Uterine smooth muscle cell (primary cell): ENCODE results near the gene DLL3. TPM values are rescaled to one million over a fixed set of nuclear protein-coding genes. Genes with fewer than 3 reads are reported as not detected.

ENCODE experiments used
- total RNA-seq: library from RNA; depleted of rRNA; stranded (reverse); fragments of >200 nt; gene quantifications from 2 replicates; pipeline ENCODE4 v1.2.3, GENCODE V29; 2014

Gene DLL3, protein sequence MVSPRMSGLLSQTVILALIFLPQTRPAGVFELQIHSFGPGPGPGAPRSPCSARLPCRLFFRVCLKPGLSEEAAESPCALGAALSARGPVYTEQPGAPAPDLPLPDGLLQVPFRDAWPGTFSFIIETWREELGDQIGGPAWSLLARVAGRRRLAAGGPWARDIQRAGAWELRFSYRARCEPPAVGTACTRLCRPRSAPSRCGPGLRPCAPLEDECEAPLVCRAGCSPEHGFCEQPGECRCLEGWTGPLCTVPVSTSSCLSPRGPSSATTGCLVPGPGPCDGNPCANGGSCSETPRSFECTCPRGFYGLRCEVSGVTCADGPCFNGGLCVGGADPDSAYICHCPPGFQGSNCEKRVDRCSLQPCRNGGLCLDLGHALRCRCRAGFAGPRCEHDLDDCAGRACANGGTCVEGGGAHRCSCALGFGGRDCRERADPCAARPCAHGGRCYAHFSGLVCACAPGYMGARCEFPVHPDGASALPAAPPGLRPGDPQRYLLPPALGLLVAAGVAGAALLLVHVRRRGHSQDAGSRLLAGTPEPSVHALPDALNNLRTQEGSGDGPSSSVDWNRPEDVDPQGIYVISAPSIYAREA
- 0.12 and 0.55 TPM in 2 replicates for total RNA-seq

DNA sequence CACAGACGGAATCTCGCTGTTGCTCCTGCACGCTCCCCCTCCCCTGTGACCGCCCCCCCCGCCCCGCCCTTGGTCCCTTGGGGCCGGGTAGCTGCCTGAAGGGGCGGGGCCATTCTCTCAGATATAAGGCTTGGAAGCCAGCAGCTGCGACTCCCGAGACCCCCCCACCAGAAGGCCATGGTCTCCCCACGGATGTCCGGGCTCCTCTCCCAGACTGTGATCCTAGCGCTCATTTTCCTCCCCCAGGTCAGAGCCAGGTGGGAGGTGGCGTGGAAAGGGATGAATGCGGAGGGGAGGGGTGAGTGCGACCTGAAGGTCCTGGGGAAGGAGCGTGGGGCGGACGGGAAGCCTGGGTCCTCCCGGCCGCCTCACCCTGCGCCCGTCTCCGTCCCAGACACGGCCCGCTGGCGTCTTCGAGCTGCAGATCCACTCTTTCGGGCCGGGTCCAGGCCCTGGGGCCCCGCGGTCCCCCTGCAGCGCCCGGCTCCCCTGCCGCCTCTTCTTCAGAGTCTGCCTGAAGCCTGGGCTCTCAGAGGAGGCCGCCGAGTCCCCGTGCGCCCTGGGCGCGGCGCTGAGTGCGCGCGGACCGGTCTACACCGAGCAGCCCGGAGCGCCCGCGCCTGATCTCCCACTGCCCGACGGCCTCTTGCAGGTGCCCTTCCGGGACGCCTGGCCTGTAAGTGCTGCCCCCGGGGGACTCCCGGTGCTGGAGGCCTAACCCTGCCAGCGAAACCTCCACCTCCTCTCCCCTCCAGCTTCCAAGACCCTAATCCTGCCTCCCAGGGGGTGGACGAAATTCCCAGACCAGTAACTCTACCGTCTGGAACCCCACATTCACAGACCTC lies at the start of gene DLL3:
DLL3 (plus strand) TSS at position 150 of the 845 bp plus-strand sequence; CDS start at position 178, 28 bp downstream.

DNA sequence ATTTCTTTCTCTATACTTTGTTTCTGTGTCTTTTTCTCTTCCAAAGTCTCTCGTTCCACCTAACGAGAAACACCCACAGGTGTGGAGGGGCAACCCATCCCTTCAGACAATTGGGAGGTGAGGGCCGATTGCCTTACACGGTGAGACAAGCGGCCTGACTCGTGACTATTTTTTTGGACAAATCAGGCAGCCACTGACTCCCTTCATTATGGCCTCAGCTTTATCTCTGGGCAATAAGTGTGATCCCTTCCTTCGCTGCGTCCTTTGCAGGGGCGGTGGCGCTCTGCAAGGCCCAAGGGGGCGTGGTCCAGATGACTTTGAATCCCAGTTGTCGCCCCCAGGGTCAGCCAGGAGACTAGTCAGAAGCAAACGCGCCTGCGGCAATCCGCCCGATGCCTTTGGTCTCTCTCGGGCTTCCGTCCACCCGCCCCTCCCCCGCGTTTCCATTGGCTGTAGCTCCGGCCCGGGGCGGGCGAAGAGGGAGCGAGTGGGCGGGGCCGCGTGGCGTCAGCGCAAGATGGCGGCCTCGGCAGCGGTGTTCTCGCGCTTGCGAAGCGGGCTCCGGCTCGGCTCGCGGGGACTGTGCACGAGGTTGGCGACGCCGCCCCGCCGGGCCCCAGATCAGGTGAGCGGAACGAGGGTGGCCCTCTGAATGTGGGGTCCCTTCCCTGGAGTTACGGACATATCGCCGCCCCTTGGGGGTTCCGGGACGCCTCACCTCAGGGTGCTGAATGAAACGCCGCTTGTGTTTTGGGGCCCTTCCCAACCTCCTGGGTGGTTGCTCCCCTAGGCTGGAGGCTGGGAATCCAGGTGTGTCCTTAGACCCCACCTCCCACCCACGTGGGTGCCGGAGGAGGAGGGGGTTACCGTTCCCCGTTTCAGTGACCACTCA lies 18.2 kb upstream of the DLL3 start, which contains the start of gene TIMM50:
TIMM50 (plus strand) TSS at position 502 of the 892 bp plus-strand sequence; CDS start at position 518, 16 bp downstream.

DNA sequence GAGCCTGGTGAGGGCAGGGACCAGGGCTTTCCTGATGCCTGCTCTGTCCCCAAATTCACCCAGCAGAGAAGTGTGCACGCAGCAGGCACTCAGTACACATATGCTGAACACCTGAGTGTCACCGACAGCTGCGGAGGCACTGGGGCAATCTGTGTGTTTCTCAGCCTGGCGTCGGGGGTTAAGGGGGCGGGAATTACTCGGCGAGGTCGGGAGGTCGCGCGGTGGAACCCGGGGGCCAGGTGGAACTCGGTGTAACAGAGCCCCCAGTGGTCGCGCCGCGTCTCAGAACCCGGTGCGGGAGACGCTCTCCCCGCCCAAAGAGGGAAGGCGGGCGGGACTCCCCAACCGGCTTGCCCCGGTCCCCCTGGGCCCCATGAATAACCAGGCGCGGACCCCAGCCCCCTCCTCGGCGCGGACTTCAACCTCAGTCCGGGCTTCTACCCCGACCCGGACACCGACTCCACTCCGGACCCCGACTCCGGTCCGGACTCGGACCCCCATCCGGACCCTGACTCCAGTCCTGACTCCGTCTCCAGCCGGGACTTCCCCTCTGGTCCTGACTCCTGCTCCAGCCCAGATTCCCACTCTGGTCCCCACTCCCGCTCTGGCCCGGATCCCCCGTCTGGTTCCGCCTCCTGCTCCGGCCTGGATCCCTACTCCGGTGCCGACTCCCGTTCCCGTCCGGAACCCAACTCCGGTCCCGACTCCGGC lies 16.2 kb downstream of the DLL3 start, which contains the start of gene SELENOV:
SELENOV (plus strand) TSS at position 300 of the 711 bp plus-strand sequence; CDS start at position 374, 74 bp downstream.

DNA sequence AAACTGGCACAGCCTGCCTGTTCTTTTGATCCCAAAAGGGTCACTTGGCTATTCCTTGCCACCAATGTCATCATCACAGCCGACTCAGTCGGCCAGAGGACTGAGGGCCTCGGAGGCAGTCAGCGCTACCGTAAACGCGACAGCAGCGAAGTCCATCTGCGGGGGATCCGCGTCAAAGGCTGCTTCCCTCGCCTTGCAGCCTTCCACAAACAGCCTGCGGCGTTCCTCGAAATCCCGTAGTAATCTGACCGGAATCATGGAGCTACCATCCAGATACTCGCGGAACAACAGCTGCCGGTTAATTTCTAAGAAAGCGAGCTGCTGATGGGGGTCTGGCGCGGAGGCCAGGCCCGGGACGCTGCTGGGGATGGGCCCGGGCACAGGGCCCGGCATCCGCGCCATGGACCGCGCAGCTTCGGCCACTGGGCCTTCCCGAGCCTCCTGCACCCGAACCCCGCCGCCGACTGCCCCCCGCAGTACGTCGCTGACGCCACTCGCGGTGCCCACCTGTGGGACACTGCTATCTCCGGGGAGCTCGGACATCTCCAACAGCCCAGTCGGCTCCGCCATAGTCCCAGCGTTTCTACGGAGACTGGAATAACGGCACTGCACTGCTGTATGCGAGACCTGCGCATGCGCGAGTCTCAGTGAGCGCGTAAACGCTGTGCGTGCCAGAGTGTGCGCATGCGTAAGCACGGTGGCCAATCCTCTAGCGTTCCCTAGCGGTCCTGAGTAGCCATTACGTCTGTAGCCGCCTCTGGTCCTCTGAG lies 33.7 kb downstream of the DLL3 start, which contains the start of gene EID2B:
EID2B (minus strand) TSS at position 620 of the 770 bp plus-strand sequence; CDS start at position 570, 50 bp downstream.

DNA sequence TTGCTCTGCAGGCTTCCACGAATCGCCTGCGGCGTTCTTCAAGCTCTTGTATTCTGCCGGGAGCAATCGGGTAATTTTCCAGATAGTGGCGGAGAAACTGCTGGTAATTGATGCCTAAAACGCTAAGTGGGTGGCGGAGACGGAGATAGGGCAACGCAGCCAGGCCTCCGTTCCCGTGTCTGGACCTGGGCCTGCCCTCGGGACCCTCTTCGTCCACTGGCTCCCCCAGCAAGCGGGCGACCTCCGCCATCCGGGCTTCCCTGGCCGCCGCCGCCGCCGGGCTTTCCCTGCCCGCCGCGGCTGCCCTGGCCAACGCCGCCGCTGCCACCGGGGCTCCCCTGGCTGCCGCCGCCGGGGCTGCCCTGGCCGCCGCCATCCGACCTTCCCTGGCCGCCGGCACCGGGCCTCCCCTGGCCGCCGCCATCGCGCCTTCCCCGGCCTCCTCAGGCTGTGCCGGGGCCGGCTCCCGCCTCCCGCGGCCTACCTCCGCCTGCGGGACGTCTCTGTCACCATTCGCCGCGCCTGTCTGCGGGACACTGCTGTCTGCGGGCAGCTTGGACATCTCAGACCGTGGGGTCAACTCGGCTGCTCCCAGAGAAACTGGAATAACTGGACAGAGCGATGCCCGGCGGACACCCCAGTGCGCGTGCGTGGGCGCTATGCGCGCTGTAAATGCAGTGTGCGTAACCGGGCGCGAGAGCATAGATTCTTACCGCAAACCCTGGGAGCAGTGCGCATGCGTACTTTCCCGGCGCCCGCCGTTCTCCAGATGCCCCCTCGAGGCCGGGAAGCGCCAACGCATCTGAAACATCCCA lies 41.0 kb downstream of the DLL3 start, which contains the start of gene EID2:
EID2 (minus strand) TSS at position 644 of the 815 bp plus-strand sequence; CDS start at position 562, 82 bp downstream.

Other genes with a start within 250 kb of the DLL3 start
- not detected in 2 replicates for gene IFNL2, start 230.6 kb upstream of the DLL3 start, total RNA-seq
- not detected in 2 replicates for gene IFNL1, start 202.5 kb upstream of the DLL3 start, total RNA-seq
- gene LRFN1, start 178.1 kb upstream of the DLL3 start, total RNA-seq: 0.25 TPM in 1 of 2 replicates, not detected in the other
- 0.44 and 0.50 TPM in 2 replicates for gene GMFG, start 162.9 kb upstream of the DLL3 start, total RNA-seq
- 59.9 and 60.4 TPM in 2 replicates for gene SAMD4B, start 156.5 kb upstream of the DLL3 start, total RNA-seq
- gene PAF1, start 107.8 kb upstream of the DLL3 start, total RNA-seq: 38.4 and 55.6 TPM in 2 replicates
- gene MED29, start 107.6 kb upstream of the DLL3 start, total RNA-seq: 15.2 and 20.6 TPM in 2 replicates
- 1.8 and 3.0 TPM in 2 replicates for gene ZFP36, start 92.1 kb upstream of the DLL3 start, total RNA-seq
- 9.0 and 16.4 TPM in 2 replicates for gene PLEKHG2, start 86.3 kb upstream of the DLL3 start, total RNA-seq
- gene RPS16, start 63.0 kb upstream of the DLL3 start, total RNA-seq: 111 and 167 TPM in 2 replicates
- gene SUPT5H, start 53.4 kb upstream of the DLL3 start, total RNA-seq: 63.1 and 67.6 TPM in 2 replicates
- 57.5 and 84.0 TPM in 2 replicates for gene TIMM50, start 18.1 kb upstream of the DLL3 start, total RNA-seq
- not detected in 2 replicates for gene SELENOV, start 16.2 kb downstream of the DLL3 start, total RNA-seq
- gene EID2B, start 33.9 kb downstream of the DLL3 start, total RNA-seq: 4.5 and 7.5 TPM in 2 replicates
- 10.2 and 16.3 TPM in 2 replicates for gene EID2, start 41.2 kb downstream of the DLL3 start, total RNA-seq
- gene LGALS13, start 103.6 kb downstream of the DLL3 start, total RNA-seq: not detected in 2 replicates
- gene LGALS16, start 157.0 kb downstream of the DLL3 start, total RNA-seq: not detected in 2 replicates
- not detected in 2 replicates for gene LGALS14, start 205.5 kb downstream of the DLL3 start, total RNA-seq
- not detected in 2 replicates for gene CLC, start 239.1 kb downstream of the DLL3 start, total RNA-seq